Mesenchymal stem cell (in vitro differentiated cells and primary cell): ENCODE measurements around the gene ALDH7A1.
A peak's percentile ranks its signal among the peaks of the same experiment; 100 is the strongest.

Source experiments
- DNase-seq: peaks from one replicate; pipeline ENCODE4 v3.0.0-alpha.2; 2013
- H2AFZ ChIP-seq: one replicate; pipeline ENCODE4 v1.6.1; 2013; ENCODE audit warnings: low read depth, mild to moderate bottlenecking, control low read depth, inconsistent platforms, low read length, moderate library complexity
- H2AK5ac ChIP-seq: 2 replicates; pipeline ENCODE4 v1.6.1; 2013; ENCODE audit warnings: low read length, moderate library complexity, mild to moderate bottlenecking, inconsistent platforms; ENCODE audit not compliant: severe bottlenecking
- H2BK120ac ChIP-seq: one replicate; pipeline ENCODE4 v1.6.1; 2013; ENCODE audit warnings: low read depth, mild to moderate bottlenecking, inconsistent platforms, low read length, moderate library complexity
- H2BK12ac ChIP-seq, 2 experiments: one replicate each; pipeline ENCODE4 v1.6.1; 2013; ENCODE audit warnings: inconsistent platforms in 2 of 2, low read length in 2 of 2, mild to moderate bottlenecking in 2 of 2, moderate library complexity in 2 of 2, control low read depth in 1 of 2
- H2BK15ac ChIP-seq: one replicate; pipeline ENCODE4 v1.6.1; 2013; ENCODE audit warnings: mild to moderate bottlenecking, low read depth, inconsistent platforms; ENCODE audit not compliant: poor library complexity, severe bottlenecking
- H2BK5ac ChIP-seq: 2 replicates; pipeline ENCODE4 v1.6.1; 2013; ENCODE audit warnings: low read depth, mild to moderate bottlenecking, low read length, control low read depth, inconsistent platforms; ENCODE audit not compliant: poor library complexity, severe bottlenecking
- H3K14ac ChIP-seq, 2 experiments: one replicate each; pipeline ENCODE4 v1.6.1; 2013; ENCODE audit warnings: inconsistent platforms in 2 of 2, low read length in 2 of 2, control low read depth in 1 of 2, mild to moderate bottlenecking in 1 of 2, moderate library complexity in 1 of 2
- H3K18ac ChIP-seq, 2 experiments: one replicate each; pipeline ENCODE4 v1.6.1; 2013; ENCODE audit warnings: inconsistent platforms in 2 of 2, low read length in 2 of 2, control low read depth in 1 of 2, low read depth in 1 of 2, mild to moderate bottlenecking in 1 of 2
- H3K23ac ChIP-seq, 2 experiments: one replicate each; pipeline ENCODE4 v1.6.1; 2013; ENCODE audit warnings: inconsistent platforms in 2 of 2, low read length in 2 of 2, mild to moderate bottlenecking in 2 of 2, moderate library complexity in 2 of 2, control low read depth in 1 of 2
- H3K27ac ChIP-seq: 2 replicates; pipeline ENCODE4 v1.5.1; 2013; ENCODE audit warnings: mild to moderate bottlenecking, moderate library complexity, low read length, control low read depth, inconsistent platforms; ENCODE audit not compliant: poor library complexity, severe bottlenecking
- H3K27me3 ChIP-seq, 2 experiments: 2 replicates each; pipeline versions ENCODE4 v1.6.1 to v1.7.0; 2013; ENCODE audit warnings: low read length in 2 of 2, mild to moderate bottlenecking in 2 of 2, moderate library complexity in 2 of 2, control low read depth in 1 of 2, inconsistent platforms in 1 of 2; ENCODE audit not compliant: control insufficient read depth in 1 of 2, insufficient read depth in 1 of 2
- H3K36me3 ChIP-seq, 2 experiments: 2 replicates each; pipeline versions ENCODE4 v1.6.1 to v1.7.0; 2013; ENCODE audit warnings: low read length in 2 of 2, control low read depth in 1 of 2, inconsistent platforms in 1 of 2, low read depth in 1 of 2, mild to moderate bottlenecking in 1 of 2; ENCODE audit not compliant: insufficient read depth in 2 of 2, control insufficient read depth in 1 of 2
- H3K4ac ChIP-seq, 2 experiments: one replicate each; pipeline ENCODE4 v1.6.1; 2013; ENCODE audit warnings: inconsistent platforms in 2 of 2, low read length in 2 of 2, mild to moderate bottlenecking in 2 of 2, moderate library complexity in 2 of 2, control low read depth in 1 of 2, low read depth in 1 of 2
- H3K4me1 ChIP-seq: 2 replicates; pipeline ENCODE4 v1.6.1; 2013; ENCODE audit warnings: low read depth, low read length, control low read depth; ENCODE audit not compliant: control insufficient read depth, insufficient read depth
- H3K4me2 ChIP-seq: 2 replicates; pipeline ENCODE4 v1.6.1; 2013; ENCODE audit warnings: low read length, mild to moderate bottlenecking, inconsistent platforms; ENCODE audit not compliant: poor library complexity, severe bottlenecking
- H3K4me3 ChIP-seq, 2 experiments: 2 replicates each; pipeline versions ENCODE4 v1.5.1 to v1.7.0; 2013; ENCODE audit warnings: low read length in 2 of 2, mild to moderate bottlenecking in 2 of 2, control low read depth in 1 of 2, low read depth in 1 of 2; ENCODE audit not compliant: insufficient read depth in 1 of 2
- H3K79me1 ChIP-seq: replicated peaks from 2 replicates; pipeline ENCODE4 v1.6.1; 2013; ENCODE audit warnings: mild to moderate bottlenecking, control low read depth, low read length, inconsistent platforms; ENCODE audit not compliant: poor library complexity, severe bottlenecking
- H3K9ac ChIP-seq: 2 replicates; pipeline ENCODE4 v1.7.0; 2013; ENCODE audit warnings: mild to moderate bottlenecking, low read length, moderate library complexity
- H3K9me3 ChIP-seq: 2 replicates; pipeline ENCODE4 v1.7.0; 2013; ENCODE audit warnings: mild to moderate bottlenecking, low read length; ENCODE audit not compliant: control insufficient read depth
- H4K8ac ChIP-seq: one replicate; pipeline ENCODE4 v1.6.1; 2013; ENCODE audit warnings: inconsistent platforms, mild to moderate bottlenecking, low read length, moderate library complexity
- H4K91ac ChIP-seq: one replicate; pipeline ENCODE4 v1.6.1; 2013; ENCODE audit warnings: mild to moderate bottlenecking, low read length, inconsistent platforms
- WGBS: methylation state at CpG from one replicate; pipeline ENCODE4 v1.1.7; 2013; ENCODE audit warnings: mixed read lengths; 5-methylcytosine and 5-hydroxymethylcytosine counted together

ALDH7A1 gene

DNA sequence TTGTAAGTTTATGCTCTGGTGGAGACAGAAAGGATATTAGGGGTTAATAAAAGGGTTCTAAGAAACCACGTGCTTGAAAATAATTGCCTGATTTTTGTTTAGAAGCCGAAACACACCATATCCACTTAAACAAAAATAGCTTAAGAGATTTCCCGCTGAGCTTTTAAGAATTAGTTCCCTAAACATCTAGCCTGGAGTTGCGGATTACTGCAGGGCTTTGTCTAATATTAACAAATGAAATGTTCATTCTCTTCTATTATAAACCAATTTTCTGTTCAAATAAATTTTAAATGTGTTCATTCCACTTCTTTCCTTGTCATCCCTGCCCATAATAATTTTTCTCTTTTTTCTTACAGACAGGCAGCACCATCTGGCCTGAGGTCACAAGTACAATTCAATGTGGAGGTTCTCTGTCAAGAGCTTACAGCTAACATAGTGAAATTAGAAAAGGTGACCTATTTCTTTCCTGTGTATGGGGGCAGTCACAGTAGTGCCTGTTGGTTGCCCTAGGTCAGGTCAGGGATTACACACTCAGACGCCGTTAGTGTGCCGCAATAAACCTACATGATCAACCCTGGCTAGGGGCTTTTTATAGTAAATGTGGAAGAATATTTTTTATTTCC is 106.5 kb downstream of the ALDH7A1 start:
- Histone ChIP-seq H2BK5ac (no peak overlapping the region), H2AK5ac (no peak overlapping the region), H3K23ac (no peak overlapping the region), H2BK15ac (no peak overlapping the region), H3K79me1 (peaks cover 7% of the 10 kb centered on the region), H3K4ac (no peak overlapping the region), H2BK120ac (no peak overlapping the region), H4K91ac (no peak overlapping the region), H3K14ac (no peak overlapping the region), H3K36me3 (peaks cover 32 to 88% of the 10 kb centered on the region in 2 experiments), H4K8ac (peak overlapping the region; percentile 9), H3K4me1 (peaks cover 5% of the 10 kb centered on the region), H3K9ac (no peak overlapping the region), H3K27ac (peak overlapping the region; percentile 19), H3K4me3 (no peak overlapping the region), H3K9me3 (no peaks in the 10 kb centered on the region), H2AFZ (no peak overlapping the region), H3K4me2 (no peak overlapping the region), H2BK12ac (peak overlapping the region in 1 of 2 experiments; percentile 71), H3K18ac (no peak overlapping the region), H3K27me3 (no peaks in the 10 kb centered on the region)
- DNase-seq = peak; percentile 18
- WGBS = 15% methylated on average over 2 of the region's 7 CpGs

- Histone ChIP-seq H3K14ac (no peak overlapping the region), H4K91ac (no peak overlapping the region), H3K9me3 (no peaks in the 10 kb centered on the region), H2BK12ac (no peak overlapping the region), H3K79me1 (peaks cover 7% of the 10 kb centered on the region), H3K9ac (no peak overlapping the region), H4K8ac (no peak overlapping the region), H3K4me2 (no peak overlapping the region), H3K4ac (no peak overlapping the region), H3K36me3 (peaks cover 29 to 86% of the 10 kb centered on the region in 2 experiments), H2BK120ac (no peak overlapping the region), H3K4me3 (no peak overlapping the region), H2AFZ (no peak overlapping the region), H2AK5ac (no peak overlapping the region), H3K4me1 (peaks cover 5% of the 10 kb centered on the region), H2BK5ac (no peak overlapping the region), H3K18ac (no peak overlapping the region), H3K27me3 (no peaks in the 10 kb centered on the region), H3K27ac (no peak overlapping the region), H2BK15ac (no peak overlapping the region), H3K23ac (no peak overlapping the region)
- no peak for DNase-seq
Observed at GRCh38 chr5:126487596-126487995, 107.4 kb downstream of the ALDH7A1 start.

DNA sequence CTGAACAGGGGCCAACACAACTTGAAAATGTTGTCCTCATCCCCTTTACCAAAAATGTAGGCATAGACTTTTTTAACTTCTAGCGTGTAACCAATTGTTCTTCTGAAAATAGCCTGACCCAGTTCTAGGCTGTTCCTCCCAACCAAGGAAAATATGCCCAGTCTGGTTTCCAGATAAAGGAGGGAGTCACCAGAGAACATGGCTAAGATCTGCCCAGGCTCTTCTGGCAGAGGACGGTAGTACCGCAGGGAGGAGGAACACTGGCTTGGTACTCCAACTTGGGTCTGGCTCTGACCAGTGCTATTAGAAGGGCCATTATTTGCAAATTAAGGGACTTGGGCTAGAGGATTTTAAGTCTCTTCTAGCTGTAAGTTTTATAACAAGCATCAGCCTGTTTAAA is 108.7 kb downstream of the ALDH7A1 start:
- Histone ChIP-seq H2BK5ac (no peak overlapping the region), H2BK12ac (no peak overlapping the region), H3K27ac (no peak overlapping the region), H3K4me2 (no peak overlapping the region), H3K23ac (no peak overlapping the region), H4K91ac (no peak overlapping the region), H4K8ac (no peak overlapping the region), H3K27me3 (no peaks in the 10 kb centered on the region), H3K36me3 (peaks cover 25 to 87% of the 10 kb centered on the region in 2 experiments), H3K4me1 (peaks cover 4% of the 10 kb centered on the region), H3K14ac (no peak overlapping the region), H3K18ac (no peak overlapping the region), H2BK120ac (no peak overlapping the region), H2BK15ac (no peak overlapping the region), H3K4me3 (no peak overlapping the region), H2AFZ (no peak overlapping the region), H3K9me3 (no peaks in the 10 kb centered on the region), H2AK5ac (no peak overlapping the region), H3K79me1 (peaks cover 7% of the 10 kb centered on the region), H3K4ac (no peak overlapping the region), H3K9ac (no peak overlapping the region)
- DNase-seq = no peak
- 100% methylated on average over 3 of the region's 3 CpGs for WGBS

DNA sequence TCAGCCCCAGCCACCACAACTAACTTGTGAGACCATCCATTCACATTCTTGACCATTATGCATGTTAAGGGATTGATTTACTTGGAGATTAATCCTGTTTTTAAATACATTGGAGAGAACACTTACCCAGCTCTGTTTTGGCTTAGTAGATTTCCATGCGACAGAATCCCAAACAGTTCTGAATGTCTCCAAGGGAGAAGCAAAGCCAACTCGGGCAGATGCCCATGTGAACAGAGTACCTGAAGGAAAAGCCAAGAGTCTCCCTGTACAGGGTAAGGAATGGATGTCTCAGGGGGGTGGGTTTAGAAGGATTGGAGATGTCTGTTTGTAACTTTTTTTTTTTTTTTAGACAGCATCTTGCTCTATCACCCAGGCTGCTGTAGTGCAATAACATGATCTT is 110.8 kb downstream of the ALDH7A1 start:
- Histone ChIP-seq H3K4me1 (no peaks in the 10 kb centered on the region), H4K8ac (no peak overlapping the region), H3K27me3 (no peaks in the 10 kb centered on the region), H3K18ac (no peak overlapping the region), H2BK12ac (no peak overlapping the region), H2BK15ac (no peak overlapping the region), H3K4me2 (no peak overlapping the region), H3K9me3 (no peaks in the 10 kb centered on the region), H3K9ac (no peak overlapping the region), H3K4ac (no peak overlapping the region), H3K36me3 (peaks cover 19 to 91% of the 10 kb centered on the region in 2 experiments), H3K79me1 (peaks cover 8% of the 10 kb centered on the region), H3K4me3 (no peak overlapping the region), H2BK5ac (no peak overlapping the region), H3K14ac (no peak overlapping the region), H2AK5ac (no peak overlapping the region), H2AFZ (no peak overlapping the region), H2BK120ac (no peak overlapping the region), H4K91ac (no peak overlapping the region), H3K27ac (no peak overlapping the region), H3K23ac (no peak overlapping the region)
- no peak for DNase-seq
- WGBS = 98% methylated on average over 2 of the region's 2 CpGs
